ENCODE measurements around the gene GRIA1.
A peak's percentile ranks its signal among the peaks of the same experiment; 100 is the strongest.

The GRIA1 gene

GRCh38 chr5:153791339-153791738 lies 300.9 kb downstream of the GRIA1 start:
- DNase-seq (ENCODE audit: low read depth): no peak

DNA sequence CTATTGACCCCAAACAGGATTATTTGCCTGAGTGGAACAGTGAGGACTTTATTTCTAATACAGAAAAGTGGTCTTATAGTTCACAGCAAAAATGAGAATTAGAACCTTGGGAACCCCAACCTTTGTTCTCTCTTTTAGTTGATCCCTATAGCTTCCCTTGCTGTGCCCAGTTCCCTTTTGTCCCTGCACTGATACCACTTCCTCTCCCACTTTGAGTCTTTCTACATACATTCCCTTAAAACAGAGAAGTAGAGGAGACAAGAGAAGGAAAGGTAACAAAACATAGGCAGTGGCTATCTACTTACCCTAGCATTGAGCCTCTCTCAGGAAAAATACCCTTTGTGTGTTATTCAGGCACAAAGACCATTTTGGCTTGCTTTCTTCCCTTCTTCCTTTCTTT lies 301.8 kb downstream of the GRIA1 start:
- DNase-seq (ENCODE audit: low read depth): no peak

More at GRCh38 chr5:153791339-153791738, 300.9 kb downstream of the GRIA1 start:
- no peak overlapping the region for H3K4me3 ChIP-seq (ENCODE audit: low read depth, low read length)

DNA sequence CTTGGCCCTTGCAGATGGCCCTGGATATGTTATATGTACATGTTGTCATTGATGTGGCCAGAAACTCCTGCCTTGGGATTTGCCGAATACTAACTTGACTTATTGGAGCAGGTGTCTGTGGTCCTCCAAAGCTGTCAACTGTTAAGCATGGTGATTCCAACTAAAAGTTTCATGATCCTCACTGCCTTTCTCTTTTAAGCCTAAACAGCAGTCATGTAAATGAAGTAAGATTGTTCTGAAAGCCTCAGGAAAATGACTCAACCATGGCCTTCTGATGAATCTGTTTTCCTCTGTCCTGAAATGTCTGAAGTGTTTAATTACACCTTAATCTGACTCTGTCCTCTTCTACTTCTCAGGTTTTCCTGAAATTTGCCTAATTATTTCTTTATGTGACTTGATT lies 303.2 kb downstream of the GRIA1 start:
- no peak overlapping the region for H3K4me3 ChIP-seq (ENCODE audit: low read depth, low read length)
- no peak for DNase-seq (ENCODE audit: low read depth)

More for the DNA sequence above, 301.8 kb downstream of the GRIA1 start:
- no peak overlapping the region for H3K4me3 ChIP-seq (ENCODE audit: low read depth, low read length)

GRCh38 chr5:153794327-153794726 lies 303.9 kb downstream of the GRIA1 start:
- no peak for DNase-seq (ENCODE audit: low read depth)
- H3K4me3 ChIP-seq (ENCODE audit: low read depth, low read length): no peak overlapping the region

- DNase-seq (ENCODE audit: low read depth): no peak
Measured at GRCh38 chr5:153796527-153796926, 306.1 kb downstream of the GRIA1 start.

DNA sequence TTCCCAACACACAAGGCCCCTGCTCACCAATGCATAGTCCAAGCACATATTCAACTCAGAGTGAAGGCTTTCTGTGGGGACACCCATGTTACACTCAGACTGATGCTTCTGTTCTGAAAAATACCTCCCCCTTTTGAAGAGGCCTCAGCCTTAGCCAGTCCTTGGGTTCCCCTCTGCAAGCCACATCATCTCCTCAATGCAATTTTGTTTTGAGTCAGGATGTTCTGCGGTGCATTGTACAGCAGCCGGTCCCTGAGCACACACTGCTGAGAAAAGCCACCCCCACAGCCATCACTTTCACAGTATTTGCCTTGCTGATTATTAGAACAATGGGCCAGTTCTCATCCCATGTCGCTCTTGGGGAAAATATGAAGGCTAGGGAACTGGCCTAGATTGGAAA lies 307.0 kb downstream of the GRIA1 start:
- H3K4me3 ChIP-seq (ENCODE audit: low read depth, low read length): no peak overlapping the region
- no peak for DNase-seq (ENCODE audit: low read depth)

More at GRCh38 chr5:153796527-153796926, 306.1 kb downstream of the GRIA1 start:
- no peak overlapping the region for H3K4me3 ChIP-seq (ENCODE audit: low read depth, low read length)

- no peak overlapping the region for H3K4me3 ChIP-seq (ENCODE audit: low read depth, low read length)
- DNase-seq (ENCODE audit: low read depth): no peak
Measured at GRCh38 chr5:153798830-153799229, 308.4 kb downstream of the GRIA1 start.

GRCh38 chr5:153799466-153799865 lies 309.0 kb downstream of the GRIA1 start:
- H3K4me3 ChIP-seq (ENCODE audit: low read depth, low read length): no peak overlapping the region
- DNase-seq (ENCODE audit: low read depth): no peak

DNA sequence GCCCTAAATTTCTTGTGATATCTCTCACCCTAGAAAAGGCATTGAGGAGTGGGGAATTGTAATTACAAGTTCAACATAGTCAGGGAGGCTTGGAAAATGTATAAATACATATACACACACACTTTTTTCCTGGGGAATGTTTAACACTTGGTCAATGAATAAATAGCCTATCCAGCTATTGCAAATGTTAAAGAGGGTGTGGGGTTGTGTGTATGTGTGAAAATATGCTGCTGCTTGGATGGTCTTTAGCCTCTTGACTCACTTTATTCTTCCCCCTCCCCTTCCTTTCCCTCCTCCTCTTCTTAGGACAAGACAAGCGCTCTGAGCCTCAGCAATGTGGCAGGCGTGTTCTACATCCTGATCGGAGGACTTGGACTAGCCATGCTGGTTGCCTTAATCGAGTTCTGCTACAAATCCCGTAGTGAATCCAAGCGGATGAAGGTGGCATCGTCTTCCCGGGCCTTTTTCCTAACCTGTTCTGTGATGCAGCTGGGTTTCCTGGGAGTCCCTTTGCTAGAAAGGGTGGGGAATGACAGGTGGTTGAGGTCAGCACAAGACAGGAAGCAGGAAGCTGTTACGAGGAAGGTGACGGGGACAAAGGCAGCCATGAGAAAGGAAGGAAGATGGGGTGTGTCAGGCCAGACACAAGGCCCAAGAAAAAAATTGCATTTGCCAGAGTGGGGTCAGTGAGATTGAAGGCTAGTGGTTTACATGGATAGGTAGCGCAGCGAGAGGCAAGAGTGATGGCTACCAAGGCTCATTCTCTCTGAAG lies 311.8 kb downstream of the GRIA1 start:
- H3K4me3 ChIP-seq (ENCODE audit: low read depth, low read length): no peak overlapping the region
- DNase-seq (ENCODE audit: low read depth): no peak

DNA sequence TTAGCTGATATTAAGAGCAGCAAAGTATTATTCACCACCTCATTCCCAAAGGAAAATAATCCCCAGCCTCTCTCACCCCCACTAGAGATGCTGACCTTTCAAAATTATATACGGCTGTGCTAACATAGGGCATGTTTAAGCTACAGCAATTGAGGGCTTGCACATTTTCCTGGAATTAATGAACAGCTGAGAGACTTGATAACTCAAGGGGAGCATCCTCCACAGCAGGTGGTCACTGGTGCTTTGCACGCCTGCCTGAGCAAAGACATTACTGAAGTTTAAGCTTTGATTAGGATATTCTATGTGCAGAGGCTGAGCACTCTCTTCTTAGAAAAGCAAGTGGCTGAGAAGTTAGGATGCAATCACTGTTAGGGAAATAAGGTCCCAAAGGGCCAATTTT lies 317.3 kb downstream of the GRIA1 start:
- DNase-seq (ENCODE audit: low read depth): no peak
- H3K4me3 ChIP-seq (ENCODE audit: low read depth, low read length): no peak overlapping the region

DNA sequence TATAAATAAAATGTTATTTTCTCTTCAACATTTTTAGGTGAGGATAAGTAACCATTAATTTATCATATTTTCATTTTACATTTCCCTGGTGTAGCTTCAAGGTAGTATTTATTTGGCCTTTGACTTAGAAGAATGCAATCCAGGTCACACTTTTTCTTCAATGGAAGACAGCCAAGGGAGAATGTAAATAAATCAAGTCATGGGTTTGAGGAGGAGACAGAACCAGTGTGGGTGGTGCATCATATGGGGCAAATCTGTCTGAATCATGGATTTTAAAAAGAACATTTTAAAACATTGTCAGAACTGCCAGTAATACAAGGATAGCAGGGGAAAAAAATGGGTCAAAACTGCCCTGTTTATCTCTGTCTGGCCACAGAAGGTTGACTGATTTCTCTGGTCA lies 318.7 kb downstream of the GRIA1 start:
- H3K4me3 ChIP-seq (ENCODE audit: low read depth, low read length): no peak overlapping the region
- DNase-seq (ENCODE audit: low read depth): no peak

- peak; percentile 22 for DNase-seq (ENCODE audit: low read depth)
- no peak overlapping the region for H3K4me3 ChIP-seq (ENCODE audit: low read depth, low read length)
Measured at GRCh38 chr5:153813901-153814300, 323.4 kb downstream of the GRIA1 start.

DNA sequence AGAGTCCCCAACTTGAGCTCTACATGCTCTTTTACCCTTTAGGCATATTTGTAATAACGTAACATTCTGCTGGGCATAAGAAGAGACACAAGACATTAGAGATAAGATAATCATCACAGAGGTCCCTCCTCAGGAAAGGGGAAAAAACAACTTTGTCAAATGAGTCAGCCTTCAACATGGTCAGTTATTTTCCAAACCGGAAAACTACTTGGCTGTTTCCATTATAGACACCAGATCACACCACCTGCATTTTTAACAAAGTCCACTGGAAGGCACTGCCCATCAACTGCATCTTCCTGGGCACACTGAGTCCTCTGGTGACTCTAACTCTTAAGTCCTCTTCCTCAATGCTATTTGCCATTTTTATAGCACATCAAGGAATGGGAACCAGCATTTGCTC lies 326.4 kb downstream of the GRIA1 start:
- DNase-seq (ENCODE audit: low read depth): no peak
- H3K4me3 ChIP-seq (ENCODE audit: low read depth, low read length): no peak overlapping the region

DNA sequence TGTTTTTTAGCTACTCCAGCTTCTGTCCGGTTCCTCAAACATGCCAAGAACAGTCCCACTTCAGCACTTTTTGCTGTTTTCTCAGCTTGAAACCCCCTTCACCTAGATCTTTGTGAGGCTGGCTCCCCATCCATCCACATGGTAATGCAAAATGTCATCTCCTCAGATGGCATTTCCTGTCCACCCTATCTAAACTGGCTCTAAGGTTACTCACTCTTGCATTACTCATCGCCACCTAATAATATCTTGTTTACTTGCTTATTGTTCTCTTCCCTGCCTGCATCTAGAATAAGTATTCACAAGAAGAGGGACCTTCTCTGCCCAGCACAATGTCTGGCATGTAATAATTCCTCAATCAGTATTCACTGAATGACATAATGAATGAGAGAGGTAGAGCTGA lies 328.2 kb downstream of the GRIA1 start:
- DNase-seq (ENCODE audit: low read depth): no peak
- no peak overlapping the region for H3K4me3 ChIP-seq (ENCODE audit: low read depth, low read length)

- no peak overlapping the region for H3K4me3 ChIP-seq (ENCODE audit: low read depth, low read length)
- DNase-seq (ENCODE audit: low read depth): no peak
Measured at GRCh38 chr5:153823036-153823435, 332.6 kb downstream of the GRIA1 start.

DNA sequence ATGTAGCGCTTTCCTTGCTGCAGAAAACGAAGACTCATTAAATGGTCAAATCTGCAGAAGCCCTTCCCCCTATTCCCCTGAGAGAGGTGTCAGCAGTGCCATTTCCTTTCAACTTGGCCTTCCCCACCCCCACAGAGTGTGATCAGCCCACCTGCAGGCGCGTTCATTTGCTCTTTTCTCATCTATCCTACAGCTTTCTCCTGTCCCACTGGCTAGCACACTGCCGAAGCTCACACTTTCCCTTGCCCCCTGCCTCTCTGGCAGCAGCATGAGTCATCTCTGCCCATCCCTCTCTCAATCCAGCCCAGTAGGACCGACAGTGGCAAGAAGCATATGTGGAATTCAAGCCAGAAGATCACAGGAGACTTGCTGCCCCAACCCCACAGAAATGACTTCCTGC lies 334.4 kb downstream of the GRIA1 start:
- no peak for DNase-seq (ENCODE audit: low read depth)
- H3K4me3 ChIP-seq (ENCODE audit: low read depth, low read length): no peak overlapping the region

DNA sequence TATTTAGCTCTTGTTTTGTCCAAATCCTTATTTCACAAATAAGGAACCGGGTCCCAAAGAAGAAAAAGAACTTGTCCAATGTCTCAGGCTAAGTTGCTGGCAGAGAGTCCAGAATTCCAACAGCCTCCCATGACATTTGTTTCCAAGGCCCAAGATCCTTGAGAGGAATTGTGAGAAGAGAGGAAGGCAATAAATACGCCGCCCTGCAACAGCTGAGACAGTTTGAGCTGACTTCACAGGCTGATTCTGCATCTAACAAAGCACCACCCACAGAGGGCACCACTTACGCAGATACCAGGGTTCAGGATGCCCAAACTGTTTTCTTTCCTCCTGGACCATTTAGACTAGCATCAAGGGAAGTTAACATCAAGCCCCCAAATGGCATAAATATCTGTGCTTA lies 336.9 kb downstream of the GRIA1 start:
- H3K4me3 ChIP-seq (ENCODE audit: low read depth, low read length): no peak overlapping the region
- DNase-seq (ENCODE audit: low read depth): no peak

DNA sequence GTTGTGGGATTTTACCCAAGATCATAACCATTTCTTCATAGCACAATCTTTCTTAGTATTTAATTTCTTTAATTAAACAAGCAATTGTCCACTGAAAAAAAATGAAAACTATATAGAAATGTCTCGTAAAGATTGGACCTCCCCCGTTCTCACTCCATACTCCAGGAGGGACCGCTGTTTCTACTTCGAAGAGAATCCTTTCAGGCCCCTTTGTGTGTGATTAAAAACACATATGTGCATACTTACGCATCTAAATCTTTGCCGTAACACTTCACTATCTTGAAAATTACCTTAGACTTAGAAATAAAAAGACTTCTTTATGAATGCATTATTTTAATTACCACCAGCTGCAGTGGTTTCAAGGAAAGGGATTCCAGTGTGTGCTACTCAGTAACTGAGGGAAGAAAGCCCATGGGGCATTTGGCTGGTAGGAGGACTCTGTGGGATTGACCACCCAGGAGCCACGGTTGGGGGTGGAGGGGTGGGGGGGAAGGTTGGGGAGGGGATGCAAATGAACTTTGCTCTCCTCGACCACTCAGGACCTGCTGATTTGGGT lies 339.1 kb downstream of the GRIA1 start:
- no peak for DNase-seq (ENCODE audit: low read depth)
- no peak overlapping the region for H3K4me3 ChIP-seq (ENCODE audit: low read depth, low read length)

GRCh38 chr5:153831973-153832372 lies 341.5 kb downstream of the GRIA1 start:
- H3K4me3 ChIP-seq (ENCODE audit: low read depth, low read length): no peak overlapping the region
- DNase-seq (ENCODE audit: low read depth): no peak

GRCh38 chr5:153835891-153836515 lies 345.5 kb downstream of the GRIA1 start:
- DNase-seq (ENCODE audit: low read depth): no peak
- H3K4me3 ChIP-seq (ENCODE audit: low read depth, low read length): no peak overlapping the region
